Mononuclear cell (primary cell): ENCODE measurements around the gene MUC20. TPM values are rescaled to one million over a fixed set of nuclear protein-coding genes. Genes with fewer than 3 reads are reported as not detected.
"Not testable (repeated sequence)": the region's sequence is repeated elsewhere in the genome, so short reads cannot be mapped to it uniquely, and the experiment has no call there.

Source experiments
- H3K27me3 ChIP-seq: 2 replicates; pipeline ENCODE4 v1.6.0; 2011; ENCODE audit warnings: low read length, control low read depth; ENCODE audit not compliant: insufficient read depth
- H3K4me1 ChIP-seq: 2 replicates; pipeline ENCODE4 v1.5.1; 2011; ENCODE audit warnings: mild to moderate bottlenecking, low read length, control low read depth; ENCODE audit not compliant: insufficient read depth
- H3K4me3 ChIP-seq: 2 replicates; pipeline ENCODE4 v1.5.1; 2011; ENCODE audit warnings: mild to moderate bottlenecking, low read length, moderate library complexity
- H3K9me3 ChIP-seq: 2 replicates; pipeline ENCODE4 v1.5.1; 2011; ENCODE audit warnings: low read depth, mild to moderate bottlenecking, control low read depth, low read length
- total RNA-seq: library from RNA; depleted of rRNA; stranded (reverse); fragments of >200 nt; gene quantifications from one replicate; pipeline ENCODE4 v1.2.3, GENCODE V29; 2012

MUC20 gene
- total RNA-seq, 1 donor = 0.84 TPM

GRCh38 chr3:195729476-195730251 lies 8.9 kb downstream of the MUC20 start:
- Histone ChIP-seq H3K9me3 (no peaks in the 10 kb centered on the region), H3K4me1 (no peaks in the 10 kb centered on the region), H3K4me3 (no peak overlapping the region), H3K27me3 (no peaks in the 10 kb centered on the region)

GRCh38 chr3:195731356-195731905 lies 10.7 kb downstream of the MUC20 start:
- Histone ChIP-seq H3K27me3 (no peaks in the 10 kb centered on the region), H3K4me3 (no peak overlapping the region)

GRCh38 chr3:195732940-195733339 lies 12.2 kb downstream of the MUC20 start:
- Histone ChIP-seq H3K4me3 (no peak overlapping the region), H3K9me3 (no peaks in the 10 kb centered on the region), H3K4me1 (no peaks in the 10 kb centered on the region)

More at GRCh38 chr3:195731356-195731905, 10.7 kb downstream of the MUC20 start:
- H3K9me3 ChIP-seq = no peaks in the 10 kb centered on the region
- H3K4me1 ChIP-seq = no peaks in the 10 kb centered on the region

GRCh38 chr3:195735036-195735695 lies 14.4 kb downstream of the MUC20 start:
- no peaks in the 10 kb centered on the region for H3K4me1 ChIP-seq
- no peaks in the 10 kb centered on the region for H3K27me3 ChIP-seq
- H3K9me3 ChIP-seq = no peaks in the 10 kb centered on the region
- H3K4me3 ChIP-seq = no peak overlapping the region

More at GRCh38 chr3:195732940-195733339, 12.2 kb downstream of the MUC20 start:
- H3K27me3 ChIP-seq = no peaks in the 10 kb centered on the region

- Histone ChIP-seq H3K4me1 (no peaks in the 10 kb centered on the region), H3K9me3 (no peaks in the 10 kb centered on the region), H3K27me3 (no peaks in the 10 kb centered on the region), H3K4me3 (no peak overlapping the region)
Observed at GRCh38 chr3:195736866-195737490, 16.2 kb downstream of the MUC20 start.

GRCh38 chr3:195737782-195738181 lies 17.0 kb downstream of the MUC20 start:
- H3K27me3 ChIP-seq, H3K4me1 ChIP-seq, H3K4me3 ChIP-seq, H3K9me3 ChIP-seq: not testable (repeated sequence)

- no peak overlapping the region for H3K4me3 ChIP-seq
- no peaks in the 10 kb centered on the region for H3K4me1 ChIP-seq
- no peaks in the 10 kb centered on the region for H3K27me3 ChIP-seq
- H3K9me3 ChIP-seq = no peaks in the 10 kb centered on the region
Observed at GRCh38 chr3:195738274-195739044, 17.7 kb downstream of the MUC20 start.

GRCh38 chr3:195739561-195740111 lies 18.9 kb downstream of the MUC20 start:
- no peaks in the 10 kb centered on the region for H3K4me1 ChIP-seq
- H3K27me3 ChIP-seq = peaks cover 2% of the 10 kb centered on the region
- H3K9me3 ChIP-seq = no peaks in the 10 kb centered on the region
- no peak overlapping the region for H3K4me3 ChIP-seq

- peaks cover 2% of the 10 kb centered on the region for H3K27me3 ChIP-seq
- no peak overlapping the region for H3K4me3 ChIP-seq
- H3K4me1 ChIP-seq = peaks cover 6% of the 10 kb centered on the region
- H3K9me3 ChIP-seq = no peaks in the 10 kb centered on the region
Observed at GRCh38 chr3:195744437-195744836, 23.7 kb downstream of the MUC20 start.

GRCh38 chr3:195746346-195746745 lies 25.6 kb downstream of the MUC20 start:
- peaks cover 6% of the 10 kb centered on the region for H3K4me1 ChIP-seq
- H3K27me3 ChIP-seq = peaks cover 2% of the 10 kb centered on the region
- no peak overlapping the region for H3K4me3 ChIP-seq
- H3K9me3 ChIP-seq = no peaks in the 10 kb centered on the region

- H3K9me3 ChIP-seq = no peaks in the 10 kb centered on the region
- no peak overlapping the region for H3K4me3 ChIP-seq
- H3K27me3 ChIP-seq = peaks cover 2% of the 10 kb centered on the region
- H3K4me1 ChIP-seq = peaks cover 6% of the 10 kb centered on the region
Observed at GRCh38 chr3:195746751-195747150, 26.0 kb downstream of the MUC20 start.

GRCh38 chr3:195748661-195749060 lies 27.9 kb downstream of the MUC20 start:
- Histone ChIP-seq H3K27me3 (peaks cover 2% of the 10 kb centered on the region), H3K9me3 (no peaks in the 10 kb centered on the region), H3K4me3 (no peak overlapping the region), H3K4me1 (peaks cover 6% of the 10 kb centered on the region)

- H3K27me3 ChIP-seq, H3K4me1 ChIP-seq, H3K9me3 ChIP-seq, H3K4me3 ChIP-seq: not testable (repeated sequence)
Observed at GRCh38 chr3:195749101-195749500, 28.3 kb downstream of the MUC20 start.

- Histone ChIP-seq H3K9me3 (no peaks in the 10 kb centered on the region), H3K27me3 (no peaks in the 10 kb centered on the region), H3K4me3 (no peak overlapping the region), H3K4me1 (peaks cover 6% of the 10 kb centered on the region)
Observed at GRCh38 chr3:195750797-195751520, 30.2 kb downstream of the MUC20 start.
